Mucosa of descending colon (tissue), 3 donors: ENCODE measurements around the gene UBXN10. TPM values are rescaled to one million over a fixed set of nuclear protein-coding genes. Genes with fewer than 3 reads are reported as not detected.

ENCODE experiments used
- ATAC-seq: fragments of 200-7000 bp; cut with Tn5 transposase; one replicate; pipeline ENCODE4 v1.9.1; 2020; ENCODE audit warnings: mild to moderate bottlenecking, moderate library complexity
- DNase-seq, 3 donors: peaks; one replicate each; pipeline ENCODE4 v3.0.0-alpha.2; 2020
- H3K36me3 ChIP-seq: fragments of 200-600 bp; one replicate; pipeline ENCODE4 v1.8.0; 2021; ENCODE audit warnings: low read depth, mild to moderate bottlenecking
- H3K4me1 ChIP-seq: fragments of 200-600 bp; one replicate; pipeline ENCODE4 v1.8.0; 2021; ENCODE audit warnings: low read depth, mild to moderate bottlenecking
- H3K4me3 ChIP-seq: fragments of 200-600 bp; one replicate; pipeline ENCODE4 v1.8.0; 2021; ENCODE audit warnings: mild to moderate bottlenecking
- H3K9me3 ChIP-seq: fragments of 200-600 bp; one replicate; pipeline ENCODE4 v1.8.0; 2021; ENCODE audit warnings: mild to moderate bottlenecking
- intact Hi-C, 2 donors: fragments of 100-400 bp; cut with DNase I in 1 of 2; cut with micrococcal nuclease in 1 of 2; formaldehyde crosslinking; loops; one replicate each; pipeline versions ENCODE4 v1.11.0 to v1.11.1; 2022; cut with DNase I, micrococcal nuclease
- total RNA-seq, 3 donors: library from RNA; stranded (reverse); fragmentation: NEBNext Ultra II Directional in 2 of 3; extraction: Animal tissue kit (Norgen Biotek cat#: 25700) in 2 of 3; gene quantifications; one replicate each; pipeline versions ENCODE4 v1.2.1 to v1.2.4, GENCODE V29; 2021 to 2023
- TF ChIP-seq, protein P1 (sequence below): fragments of 200-600 bp; IDR thresholded peaks from one replicate; pipeline ENCODE4 v1.8.0; 2022; ENCODE audit warnings: antibody characterized with exemption, mild to moderate bottlenecking
- donor health status: DM: no; HTN: no; CAD: no; lungs with moderate emphysema.
- donor health status: DM: no; HTN: no; CAD: no.
- donor health status: DM: no; HTN: yes; CAD: no.

The UBXN10 gene
- total RNA-seq, 3 donors from 2014 or later, result 5.8 to 15.5 (median 5.8) TPM

DNA sequence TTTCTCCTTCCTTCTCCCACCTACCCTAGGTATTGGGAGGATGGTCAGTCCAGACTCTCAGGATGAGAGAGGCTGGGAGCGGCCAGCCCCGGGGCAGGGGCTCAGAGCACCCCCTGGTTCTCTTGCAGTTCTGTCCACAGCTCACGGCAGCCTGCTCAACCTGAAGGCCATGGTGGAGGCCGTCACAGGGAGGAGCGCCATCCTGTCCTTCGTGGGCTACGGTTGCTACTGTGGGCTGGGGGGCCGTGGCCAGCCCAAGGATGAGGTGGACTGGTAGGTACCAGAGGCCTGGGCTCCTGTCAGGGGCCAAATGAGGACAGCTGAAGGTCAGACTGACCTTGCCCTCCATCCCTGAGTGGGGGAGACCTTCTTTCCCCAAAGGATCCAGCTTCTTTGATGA is 42.6 kb upstream of the UBXN10 start:
- Histone ChIP-seq H3K9me3 (no peaks in the 10 kb centered on the region), H3K4me3 (no peak overlapping the region), H3K4me1 (no peaks in the 10 kb centered on the region), H3K36me3 (no peaks in the 10 kb centered on the region)
- intact Hi-C loops, result no loop called here
- TF ChIP-seq, protein P1, sequence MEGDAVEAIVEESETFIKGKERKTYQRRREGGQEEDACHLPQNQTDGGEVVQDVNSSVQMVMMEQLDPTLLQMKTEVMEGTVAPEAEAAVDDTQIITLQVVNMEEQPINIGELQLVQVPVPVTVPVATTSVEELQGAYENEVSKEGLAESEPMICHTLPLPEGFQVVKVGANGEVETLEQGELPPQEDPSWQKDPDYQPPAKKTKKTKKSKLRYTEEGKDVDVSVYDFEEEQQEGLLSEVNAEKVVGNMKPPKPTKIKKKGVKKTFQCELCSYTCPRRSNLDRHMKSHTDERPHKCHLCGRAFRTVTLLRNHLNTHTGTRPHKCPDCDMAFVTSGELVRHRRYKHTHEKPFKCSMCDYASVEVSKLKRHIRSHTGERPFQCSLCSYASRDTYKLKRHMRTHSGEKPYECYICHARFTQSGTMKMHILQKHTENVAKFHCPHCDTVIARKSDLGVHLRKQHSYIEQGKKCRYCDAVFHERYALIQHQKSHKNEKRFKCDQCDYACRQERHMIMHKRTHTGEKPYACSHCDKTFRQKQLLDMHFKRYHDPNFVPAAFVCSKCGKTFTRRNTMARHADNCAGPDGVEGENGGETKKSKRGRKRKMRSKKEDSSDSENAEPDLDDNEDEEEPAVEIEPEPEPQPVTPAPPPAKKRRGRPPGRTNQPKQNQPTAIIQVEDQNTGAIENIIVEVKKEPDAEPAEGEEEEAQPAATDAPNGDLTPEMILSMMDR, result no peak
- DNase-seq (no peak), ATAC-seq (no peak)

GRCh38 chr1:20143734-20144565 is 41.9 kb upstream of the UBXN10 start:
- DNase-seq (no peak), ATAC-seq (no peak)
- Histone ChIP-seq H3K4me3 (no peak overlapping the region), H3K9me3 (no peaks in the 10 kb centered on the region), H3K36me3 (no peaks in the 10 kb centered on the region), H3K4me1 (no peaks in the 10 kb centered on the region)
- intact Hi-C loops, result no loop called here
- TF ChIP-seq, protein P1, result no peak

- TF ChIP-seq, protein P1, result no peak
- H3K4me3 ChIP-seq, result no peak overlapping the region
- ATAC-seq, result no peak
- no peak for DNase-seq
- peaks cover 7% of the 10 kb centered on the region for H3K4me1 ChIP-seq
- no peaks in the 10 kb centered on the region for H3K36me3 ChIP-seq
- no peaks in the 10 kb centered on the region for H3K9me3 ChIP-seq
- intact Hi-C loops, result loop anchor here in 1 of 2 donors (5.0 kb wide), 1 partner anchor 46 kb away; no protein-coding TSS in a partner anchor
Measured at GRCh38 chr1:20147846-20148570, 37.9 kb upstream of the UBXN10 start.

- ATAC-seq (no peak), DNase-seq (no peak)
- H3K9me3 ChIP-seq, result no peaks in the 10 kb centered on the region
- intact Hi-C loops, result loop anchor here in 1 of 2 donors (5.0 kb wide), 1 partner anchor 47 kb away; no protein-coding TSS in a partner anchor
- no peaks in the 10 kb centered on the region for H3K36me3 ChIP-seq
- H3K4me1 ChIP-seq, result peaks cover 7% of the 10 kb centered on the region
- TF ChIP-seq, protein P1, result no peak
- no peak overlapping the region for H3K4me3 ChIP-seq
Measured at GRCh38 chr1:20148571-20149500, 37.1 kb upstream of the UBXN10 start.
